HuH-7 (cell line): ENCODE data around the gene PRKRIP1.
"Not testable (repeated sequence)": the region's sequence is repeated elsewhere in the genome, so short reads cannot be mapped to it uniquely, and the experiment has no call there.

Experiments
- DNase-seq: peaks from one replicate; pipeline ENCODE4 v3.0.0; 2011; ENCODE audit warnings: low spot score

Gene PRKRIP1

GRCh38 chr7:102431617-102432298, 35.6 kb downstream of the PRKRIP1 start:
- DNase-seq: peak; percentile 68

- no peak for DNase-seq
Observed at GRCh38 chr7:102432442-102433218, 36.5 kb downstream of the PRKRIP1 start.

- DNase-seq: peak; percentile 88
Observed at GRCh38 chr7:102433219-102434038, 37.3 kb downstream of the PRKRIP1 start, which contains the start of gene ORAI2. Gene ORAI2 (plus strand): TSS chr7:102433575. CDS start chr7:102438957, 5,382 bp downstream.

- DNase-seq: no peak
Observed at GRCh38 chr7:102434039-102434486, 37.9 kb downstream of the PRKRIP1 start.

- DNase-seq: no peak
Observed at GRCh38 chr7:102436118-102436517, 40.0 kb downstream of the PRKRIP1 start.

- DNase-seq: no peak
Observed at GRCh38 chr7:102439963-102440795, 44.0 kb downstream of the PRKRIP1 start.

- no peak for DNase-seq
Observed at GRCh38 chr7:102444961-102445673, 49.0 kb downstream of the PRKRIP1 start.

- DNase-seq: no peak
Observed at GRCh38 chr7:102445674-102446071, 49.5 kb downstream of the PRKRIP1 start.

GRCh38 chr7:102446387-102447156, 50.4 kb downstream of the PRKRIP1 start:
- no peak for DNase-seq

- DNase-seq: no peak
Observed at GRCh38 chr7:102447311-102447710, 51.1 kb downstream of the PRKRIP1 start.

- no peak for DNase-seq
Observed at GRCh38 chr7:102449136-102449535, 53.0 kb downstream of the PRKRIP1 start.

GRCh38 chr7:102450242-102450641, 54.1 kb downstream of the PRKRIP1 start:
- no peak for DNase-seq

GRCh38 chr7:102451371-102452054, 55.4 kb downstream of the PRKRIP1 start:
- DNase-seq: no peak

GRCh38 chr7:102452451-102452850, 56.3 kb downstream of the PRKRIP1 start:
- no peak for DNase-seq

- DNase-seq: no peak
Observed at GRCh38 chr7:102453319-102453718, 57.2 kb downstream of the PRKRIP1 start.

- DNase-seq: no peak
Observed at GRCh38 chr7:102454468-102454867, 58.3 kb downstream of the PRKRIP1 start.

- not testable (repeated sequence) for DNase-seq
Observed at GRCh38 chr7:102454932-102455331, 58.8 kb downstream of the PRKRIP1 start.

GRCh38 chr7:102455596-102455995, 59.4 kb downstream of the PRKRIP1 start:
- no peak for DNase-seq

- no peak for DNase-seq
Observed at GRCh38 chr7:102456327-102456726, 60.2 kb downstream of the PRKRIP1 start.
